ENCODE results near the gene PCMTD2. TPM values are rescaled to one million over a fixed set of nuclear protein-coding genes. Genes with fewer than 3 reads are reported as not detected.

Gene PCMTD2
- total RNA-seq, 3 donors from 2014 or later (not counting 1 experiment from before 2014, with no cell fraction given) = 63.8 to 100.0 (median 65.6) TPM

DNA sequence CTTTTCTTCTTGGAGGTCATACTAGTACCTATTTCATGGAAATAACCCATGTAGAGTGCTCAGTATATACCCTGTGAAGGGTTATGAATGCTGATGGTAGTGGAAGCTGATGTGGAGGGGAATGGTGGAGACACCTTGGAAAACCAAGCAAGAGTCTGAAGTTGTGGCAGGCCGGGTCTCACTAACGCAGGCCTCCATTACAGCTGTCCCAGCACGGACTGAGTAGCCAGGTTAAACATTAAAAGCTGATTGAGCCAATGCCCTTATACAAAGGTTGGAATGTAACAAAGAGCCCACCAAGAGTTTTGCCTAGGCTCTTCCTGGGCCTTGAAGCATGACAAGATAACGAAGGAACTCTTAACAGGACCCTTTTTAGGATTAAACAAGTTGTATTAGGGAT, 2.1 kb upstream of the PCMTD2 start:
- H3K36me3 Mint-ChIP-seq = no peaks in the 10 kb centered on the region
- intact Hi-C loops (cut with micrococcal nuclease) = no loop called here

DNA sequence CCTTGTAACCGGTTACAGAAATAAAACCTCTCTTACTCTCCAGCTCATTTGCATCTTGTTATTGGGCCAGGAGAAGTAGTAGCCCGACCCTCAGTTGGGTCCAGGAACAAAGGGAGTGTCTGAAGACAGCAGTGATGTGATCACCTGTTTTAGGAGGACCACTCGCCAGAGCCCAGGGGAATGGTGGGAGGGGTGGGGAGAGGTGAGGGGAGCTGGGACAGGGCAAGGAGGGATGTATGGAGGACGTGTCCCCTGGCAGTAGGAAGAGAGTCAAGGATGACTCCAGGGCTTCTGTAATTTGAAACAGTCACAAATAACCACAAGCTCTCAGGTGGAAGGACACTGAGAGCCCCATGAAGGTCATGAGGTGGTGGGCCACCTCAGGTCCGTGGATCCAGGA, 1.4 kb upstream of the PCMTD2 start:
- Histone ChIP-seq H3K4me1 (ENCODE audit: control insufficient read depth, insufficient read depth, low read length) (peaks cover 21% of the 10 kb centered on the region), H3K9me3 (ENCODE audit: control insufficient read depth, insufficient read depth, low read length) (no peaks in the 10 kb centered on the region), H3K36me3 (ENCODE audit: control insufficient read depth, insufficient read depth, low read length) (no peaks in the 10 kb centered on the region), H3K4me3 (ENCODE audit: low read length) (no peak overlapping the region), H3K27ac (ENCODE audit: low read length) (no peak overlapping the region), H3K27me3 (ENCODE audit: control insufficient read depth, insufficient read depth, low read length) (no peaks in the 10 kb centered on the region)
- ATAC-seq = no peak
- Mint-ChIP-seq H3K27me3 (ENCODE audit: low read depth in 2 of 2) (peaks cover 10 to 29% of the 10 kb centered on the region in 2 donors), H3K36me3 (no peaks in the 10 kb centered on the region), H3K9me3 (no peaks in the 10 kb centered on the region), H3K4me1 (peaks cover 39 to 44% of the 10 kb centered on the region in 2 donors), H3K4me3 (peak overlapping the region; percentile 85), H3K27ac (peak overlapping the region; percentile 74 to 96)
- DNase-seq = no peak
- TF ChIP-seq, protein P1, sequence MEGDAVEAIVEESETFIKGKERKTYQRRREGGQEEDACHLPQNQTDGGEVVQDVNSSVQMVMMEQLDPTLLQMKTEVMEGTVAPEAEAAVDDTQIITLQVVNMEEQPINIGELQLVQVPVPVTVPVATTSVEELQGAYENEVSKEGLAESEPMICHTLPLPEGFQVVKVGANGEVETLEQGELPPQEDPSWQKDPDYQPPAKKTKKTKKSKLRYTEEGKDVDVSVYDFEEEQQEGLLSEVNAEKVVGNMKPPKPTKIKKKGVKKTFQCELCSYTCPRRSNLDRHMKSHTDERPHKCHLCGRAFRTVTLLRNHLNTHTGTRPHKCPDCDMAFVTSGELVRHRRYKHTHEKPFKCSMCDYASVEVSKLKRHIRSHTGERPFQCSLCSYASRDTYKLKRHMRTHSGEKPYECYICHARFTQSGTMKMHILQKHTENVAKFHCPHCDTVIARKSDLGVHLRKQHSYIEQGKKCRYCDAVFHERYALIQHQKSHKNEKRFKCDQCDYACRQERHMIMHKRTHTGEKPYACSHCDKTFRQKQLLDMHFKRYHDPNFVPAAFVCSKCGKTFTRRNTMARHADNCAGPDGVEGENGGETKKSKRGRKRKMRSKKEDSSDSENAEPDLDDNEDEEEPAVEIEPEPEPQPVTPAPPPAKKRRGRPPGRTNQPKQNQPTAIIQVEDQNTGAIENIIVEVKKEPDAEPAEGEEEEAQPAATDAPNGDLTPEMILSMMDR (IDR thresholded peaks at IDR 0.05) = no peak
- 96% methylated on average over 3 of the region's 5 CpGs for WGBS (ENCODE audit: insufficient coverage)
- intact Hi-C loops (cut with micrococcal nuclease) = no loop called here

More for the DNA sequence above, 2.1 kb upstream of the PCMTD2 start:
- Mint-ChIP-seq H3K27ac (no peak overlapping the region), H3K4me3 (peak overlapping the region; percentile 55), H3K9me3 (no peaks in the 10 kb centered on the region), H3K27me3 (ENCODE audit: low read depth in 2 of 2) (peaks cover 10 to 29% of the 10 kb centered on the region in 2 donors), H3K4me1 (peaks cover 33 to 38% of the 10 kb centered on the region in 2 donors)
- WGBS (ENCODE audit: insufficient coverage) = 97% methylated on average over 3 of the region's 4 CpGs
- DNase-seq (no peak), ATAC-seq (no peak)
- H3K27me3 ChIP-seq (ENCODE audit: control insufficient read depth, insufficient read depth, low read length) = no peaks in the 10 kb centered on the region
- TF ChIP-seq, protein P1 (IDR thresholded peaks at IDR 0.05) = no peak
- H3K9me3 ChIP-seq (ENCODE audit: control insufficient read depth, insufficient read depth, low read length) = no peaks in the 10 kb centered on the region
- no peak overlapping the region for H3K27ac ChIP-seq (ENCODE audit: low read length)
- peaks cover 21% of the 10 kb centered on the region for H3K4me1 ChIP-seq (ENCODE audit: control insufficient read depth, insufficient read depth, low read length)
- H3K36me3 ChIP-seq (ENCODE audit: control insufficient read depth, insufficient read depth, low read length) = no peaks in the 10 kb centered on the region
- no peak overlapping the region for H3K4me3 ChIP-seq (ENCODE audit: low read length)

DNA sequence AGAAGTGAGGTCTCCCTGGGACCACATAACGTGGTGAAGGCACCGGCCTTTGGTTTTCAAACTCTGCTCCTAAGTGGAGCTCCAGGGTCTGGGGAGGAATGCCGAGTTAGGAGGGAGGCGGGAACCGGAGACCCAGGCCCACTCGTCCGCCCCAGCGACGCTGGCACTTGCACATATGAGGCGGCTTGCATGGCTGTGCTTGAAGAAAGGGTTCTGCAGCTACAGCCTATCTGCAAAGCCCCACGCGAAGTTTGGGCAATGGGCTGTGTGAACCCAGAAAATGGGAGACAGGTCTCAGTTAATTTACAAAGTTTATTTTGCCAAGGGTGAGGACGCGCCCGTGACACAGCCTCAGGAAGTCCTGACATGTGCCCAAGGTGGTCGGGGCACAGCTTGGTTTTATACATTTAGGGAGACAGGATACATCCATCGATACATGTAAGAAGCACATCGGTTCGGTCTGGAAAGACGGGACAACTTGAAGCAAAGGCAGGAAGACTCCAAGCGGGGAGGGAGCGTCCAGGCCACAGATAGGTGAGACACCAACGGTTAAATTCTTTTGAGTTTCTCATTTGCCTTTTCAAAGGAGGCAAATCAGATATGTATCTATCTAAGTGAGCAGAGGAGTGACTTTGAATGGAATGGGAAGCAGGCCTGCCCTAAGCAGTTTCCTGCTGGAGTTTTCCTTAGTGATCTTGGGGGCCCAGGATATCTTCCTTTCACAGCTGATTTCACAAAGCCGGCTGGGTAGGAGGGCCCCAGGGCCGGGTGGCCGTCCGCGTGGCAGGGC, 782 bp upstream of the PCMTD2 start:
- Mint-ChIP-seq H3K4me3 (peak overlapping the region; percentile 85), H3K27ac (peak overlapping the region; percentile 74 to 96), H3K9me3 (no peaks in the 10 kb centered on the region), H3K27me3 (ENCODE audit: low read depth in 2 of 2) (peaks cover 10 to 28% of the 10 kb centered on the region in 2 donors), H3K4me1 (peaks cover 41 to 44% of the 10 kb centered on the region in 2 donors), H3K36me3 (no peaks in the 10 kb centered on the region)
- Histone ChIP-seq H3K36me3 (ENCODE audit: control insufficient read depth, insufficient read depth, low read length) (no peaks in the 10 kb centered on the region), H3K27me3 (ENCODE audit: control insufficient read depth, insufficient read depth, low read length) (no peaks in the 10 kb centered on the region), H3K4me3 (ENCODE audit: low read length) (peak overlapping the region; percentile 31), H3K27ac (ENCODE audit: low read length) (peak overlapping the region; percentile 57), H3K9me3 (ENCODE audit: control insufficient read depth, insufficient read depth, low read length) (no peaks in the 10 kb centered on the region), H3K4me1 (ENCODE audit: control insufficient read depth, insufficient read depth, low read length) (peaks cover 21% of the 10 kb centered on the region)
- ATAC-seq (no peak), DNase-seq (no peak)
- TF ChIP-seq, protein P1 (IDR thresholded peaks at IDR 0.05) = no peak
- intact Hi-C loops (cut with micrococcal nuclease) = no loop called here
- 79% methylated on average over 28 of the region's 28 CpGs for WGBS (ENCODE audit: insufficient coverage)
